SH-SY5Y (cell line): ENCODE data around the gene SLC36A4.

Experiments used
- GATA2 ChIP-seq: IDR thresholded peaks from 2 replicates; pipeline ENCODE4 v1.6.1; 2011; ENCODE audit warnings: mild to moderate bottlenecking, low read depth, low read length
- GATA3 ChIP-seq: IDR thresholded peaks from 2 replicates; pipeline ENCODE4 v1.6.1; 2011; ENCODE audit warnings: low read depth, mild to moderate bottlenecking, low read length, moderate library complexity

The SLC36A4 gene

GRCh38 chr11:93166194-93166593 lies 31.6 kb downstream of the SLC36A4 start:
- TF ChIP-seq GATA2: no peak
- TF ChIP-seq GATA3: no peak

GRCh38 chr11:93160808-93161207 lies 37.0 kb downstream of the SLC36A4 start:
- TF ChIP-seq GATA3 (no peak), GATA2 (no peak)

GRCh38 chr11:93160156-93160555 lies 37.6 kb downstream of the SLC36A4 start:
- TF ChIP-seq GATA3 (no peak), GATA2 (no peak)

GRCh38 chr11:93159721-93160120 lies 38.1 kb downstream of the SLC36A4 start:
- TF ChIP-seq GATA2: no peak
- TF ChIP-seq GATA3: no peak

GRCh38 chr11:93155738-93156137 lies 42.1 kb downstream of the SLC36A4 start:
- TF ChIP-seq GATA3 (no peak), GATA2 (no peak)

GRCh38 chr11:93145390-93145915 lies 52.3 kb downstream of the SLC36A4 start:
- TF ChIP-seq GATA2 (no peak), GATA3 (no peak)

- no peak for TF ChIP-seq GATA2
- no peak for TF ChIP-seq GATA3
Measured at GRCh38 chr11:93143800-93144199, 54.0 kb downstream of the SLC36A4 start.

- TF ChIP-seq GATA2 (no peak), GATA3 (no peak)
Measured at GRCh38 chr11:93143186-93143585, 54.6 kb downstream of the SLC36A4 start.

- TF ChIP-seq GATA2 (no peak), GATA3 (no peak)
Measured at GRCh38 chr11:93133488-93134109, 64.2 kb downstream of the SLC36A4 start.

- no peak for TF ChIP-seq GATA3
- no peak for TF ChIP-seq GATA2
Measured at GRCh38 chr11:93132836-93133235, 65.0 kb downstream of the SLC36A4 start.

GRCh38 chr11:93131709-93132108 lies 66.1 kb downstream of the SLC36A4 start:
- no peak for TF ChIP-seq GATA2
- TF ChIP-seq GATA3: no peak

- TF ChIP-seq GATA3 (no peak), GATA2 (no peak)
Measured at GRCh38 chr11:93128574-93128973, 69.2 kb downstream of the SLC36A4 start.

- no peak for TF ChIP-seq GATA3
- no peak for TF ChIP-seq GATA2
Measured at GRCh38 chr11:93123351-93123898, 74.4 kb downstream of the SLC36A4 start.

GRCh38 chr11:93122535-93123235 lies 75.1 kb downstream of the SLC36A4 start:
- TF ChIP-seq GATA2: no peak
- no peak for TF ChIP-seq GATA3

- TF ChIP-seq GATA3 (no peak), GATA2 (no peak)
Measured at GRCh38 chr11:93118276-93118675, 79.5 kb downstream of the SLC36A4 start.
